Astrocyte (in vitro differentiated cells and primary cell): Measurements from ENCODE around the gene STRN3.

Experiments used
- CTCF ChIP-seq: IDR thresholded peaks from 2 replicates; pipeline ENCODE4 v1.5.1; 2011; ENCODE audit warnings: low read depth, mild to moderate bottlenecking, inconsistent platforms, low read length, moderate library complexity; ENCODE audit not compliant: insufficient read depth
- EZH2 ChIP-seq: IDR thresholded peaks from 2 replicates; pipeline ENCODE4 v1.6.1; 2012; ENCODE audit warnings: mild to moderate bottlenecking, low read length, inconsistent platforms; ENCODE audit not compliant: insufficient read depth

- TF ChIP-seq CTCF (no peak), EZH2 (no peak)
Observed at GRCh38 chr14:31009836-31010574, 16.2 kb downstream of the STRN3 start.
